WERI-Rb-1 (cell line): ENCODE data around the gene ST3GAL3.

Experiments
- DNase-seq: peaks from one replicate; pipeline ENCODE4 v3.0.0-alpha.2; 2020
- H3K27ac ChIP-seq: fragments of 250-450 bp; sonication (Bioruptor Pico); 2 replicates; pipeline ENCODE4 v1.5.1; 2020; ENCODE audit warnings: mild to moderate bottlenecking, moderate library complexity
- H3K27me3 ChIP-seq: fragments of 250-450 bp; sonication (Bioruptor Pico); 2 replicates; pipeline ENCODE4 v1.5.1; 2021; ENCODE audit warnings: mild to moderate bottlenecking, low read depth, moderate library complexity; ENCODE audit not compliant: insufficient read depth, severe bottlenecking
- H3K36me3 ChIP-seq: fragments of 250-450 bp; sonication (Bioruptor Pico); 2 replicates; pipeline ENCODE4 v1.5.1; 2020; ENCODE audit warnings: mild to moderate bottlenecking, moderate library complexity
- H3K4me3 ChIP-seq: 2 replicates; pipeline ENCODE4 v1.5.1; 2011; ENCODE audit warnings: low read depth, mild to moderate bottlenecking, control low read depth, low read length
- H3K9me3 ChIP-seq: fragments of 250-450 bp; sonication (Bioruptor Pico); 2 replicates; pipeline ENCODE4 v1.5.1; 2021; ENCODE audit warnings: mild to moderate bottlenecking, moderate library complexity; ENCODE audit not compliant: severe bottlenecking
- TF ChIP-seq, protein P1 (sequence below): IDR thresholded peaks from 2 replicates; pipeline ENCODE4 v1.5.1; 2011; ENCODE audit warnings: low read depth, mild to moderate bottlenecking, control low read depth, inconsistent platforms, low read length

Gene ST3GAL3

DNA sequence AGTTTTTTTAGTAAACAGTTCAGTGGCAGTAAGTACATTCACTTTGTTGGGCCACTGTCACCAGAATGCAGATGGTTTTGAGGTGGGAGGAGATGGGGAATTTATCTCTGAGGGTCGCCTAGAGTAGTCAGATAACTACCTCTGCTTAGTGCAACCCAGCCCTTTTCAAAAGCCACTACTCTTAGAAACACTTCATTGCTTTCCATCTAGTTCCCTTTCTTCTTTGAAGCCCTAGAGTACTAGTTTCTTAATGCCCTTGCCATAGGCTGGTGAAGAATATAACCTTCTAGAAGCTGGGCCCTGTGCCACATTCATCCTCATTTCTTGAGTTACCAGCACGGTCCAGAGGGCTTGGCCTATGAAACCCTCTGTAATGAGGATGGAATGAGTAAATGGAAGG lies 28.4 kb upstream of the ST3GAL3 start:
- no peaks in the 10 kb centered on the region for H3K27me3 ChIP-seq
- H3K4me3 ChIP-seq = no peak overlapping the region
- H3K27ac ChIP-seq = no peak overlapping the region
- H3K9me3 ChIP-seq = no peaks in the 10 kb centered on the region
- no peak for DNase-seq
- H3K36me3 ChIP-seq = peaks cover 40% of the 10 kb centered on the region
- TF ChIP-seq, protein P1, sequence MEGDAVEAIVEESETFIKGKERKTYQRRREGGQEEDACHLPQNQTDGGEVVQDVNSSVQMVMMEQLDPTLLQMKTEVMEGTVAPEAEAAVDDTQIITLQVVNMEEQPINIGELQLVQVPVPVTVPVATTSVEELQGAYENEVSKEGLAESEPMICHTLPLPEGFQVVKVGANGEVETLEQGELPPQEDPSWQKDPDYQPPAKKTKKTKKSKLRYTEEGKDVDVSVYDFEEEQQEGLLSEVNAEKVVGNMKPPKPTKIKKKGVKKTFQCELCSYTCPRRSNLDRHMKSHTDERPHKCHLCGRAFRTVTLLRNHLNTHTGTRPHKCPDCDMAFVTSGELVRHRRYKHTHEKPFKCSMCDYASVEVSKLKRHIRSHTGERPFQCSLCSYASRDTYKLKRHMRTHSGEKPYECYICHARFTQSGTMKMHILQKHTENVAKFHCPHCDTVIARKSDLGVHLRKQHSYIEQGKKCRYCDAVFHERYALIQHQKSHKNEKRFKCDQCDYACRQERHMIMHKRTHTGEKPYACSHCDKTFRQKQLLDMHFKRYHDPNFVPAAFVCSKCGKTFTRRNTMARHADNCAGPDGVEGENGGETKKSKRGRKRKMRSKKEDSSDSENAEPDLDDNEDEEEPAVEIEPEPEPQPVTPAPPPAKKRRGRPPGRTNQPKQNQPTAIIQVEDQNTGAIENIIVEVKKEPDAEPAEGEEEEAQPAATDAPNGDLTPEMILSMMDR = no peak

DNA sequence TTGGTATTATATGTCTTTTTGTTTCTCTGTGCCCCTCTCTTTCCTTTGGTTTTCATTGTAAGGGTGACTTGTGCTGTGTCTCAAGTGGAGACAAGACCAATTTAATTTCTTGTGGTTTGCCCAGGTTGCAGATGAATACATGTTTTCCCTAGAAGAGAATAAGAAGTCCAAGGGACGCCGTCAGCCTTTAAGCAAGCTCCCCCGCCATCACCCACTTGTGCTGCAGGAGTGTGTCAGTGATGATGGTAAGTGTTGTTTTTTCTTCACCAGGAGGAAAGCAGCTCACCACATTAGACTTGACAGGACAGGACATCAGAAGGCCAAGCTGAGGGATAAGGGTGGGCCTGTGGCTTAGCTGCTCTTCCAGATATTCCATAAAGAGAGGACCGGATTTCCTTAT lies 23.8 kb upstream of the ST3GAL3 start:
- TF ChIP-seq, protein P1 = no peak
- peaks cover 70% of the 10 kb centered on the region for H3K36me3 ChIP-seq
- no peak overlapping the region for H3K4me3 ChIP-seq
- H3K27ac ChIP-seq = no peak overlapping the region
- no peak for DNase-seq
- no peaks in the 10 kb centered on the region for H3K27me3 ChIP-seq
- no peaks in the 10 kb centered on the region for H3K9me3 ChIP-seq

DNA sequence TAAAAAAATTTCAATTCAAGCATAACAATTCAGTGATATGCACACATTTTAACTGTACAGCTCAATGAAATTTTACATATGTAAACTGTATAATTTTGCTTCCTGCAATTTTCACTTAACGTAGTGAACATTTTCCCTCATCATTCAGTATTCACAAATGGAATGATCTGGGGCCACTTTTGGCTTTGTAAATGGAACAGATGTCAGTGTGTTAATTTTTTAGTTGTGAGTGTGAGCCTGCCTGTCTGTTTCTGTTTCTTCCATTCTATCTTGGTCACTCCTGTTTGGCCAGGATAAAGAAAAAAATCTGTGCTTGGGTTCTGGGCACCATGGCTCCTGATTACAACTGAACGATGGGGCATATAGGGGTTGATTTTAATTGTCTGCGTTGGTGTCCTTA lies 20.5 kb upstream of the ST3GAL3 start:
- Histone ChIP-seq H3K27ac (no peak overlapping the region), H3K9me3 (no peaks in the 10 kb centered on the region), H3K27me3 (no peaks in the 10 kb centered on the region), H3K36me3 (peaks cover 83% of the 10 kb centered on the region), H3K4me3 (no peak overlapping the region)
- TF ChIP-seq, protein P1 = no peak
- DNase-seq = no peak

- Histone ChIP-seq H3K4me3 (no peak overlapping the region), H3K36me3 (peaks cover 90% of the 10 kb centered on the region), H3K27me3 (no peaks in the 10 kb centered on the region), H3K27ac (no peak overlapping the region), H3K9me3 (no peaks in the 10 kb centered on the region)
- TF ChIP-seq, protein P1 = no peak
- no peak for DNase-seq
These were observed 19.8 kb upstream of the ST3GAL3 start for GRCh38 chr1:43687301-43688108.

DNA sequence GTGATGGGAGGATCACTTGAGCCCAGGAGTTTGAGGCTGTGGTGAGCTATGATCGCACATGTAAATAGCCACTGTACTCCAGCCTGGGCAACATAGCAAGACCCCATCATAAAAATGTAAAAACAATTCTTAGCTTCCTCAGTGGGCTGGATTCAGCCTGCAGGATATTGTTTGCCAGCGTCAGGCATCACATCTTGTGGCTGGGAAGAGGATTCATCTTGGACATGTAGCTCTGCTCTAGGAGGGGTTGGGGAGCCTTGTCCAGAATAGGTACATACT lies 19.3 kb upstream of the ST3GAL3 start:
- H3K9me3 ChIP-seq = no peaks in the 10 kb centered on the region
- peaks cover 93% of the 10 kb centered on the region for H3K36me3 ChIP-seq

More for the DNA sequence above, 19.3 kb upstream of the ST3GAL3 start:
- no peak overlapping the region for H3K4me3 ChIP-seq
- H3K27me3 ChIP-seq = no peaks in the 10 kb centered on the region
- TF ChIP-seq, protein P1 = no peak
- DNase-seq = no peak
- no peak overlapping the region for H3K27ac ChIP-seq
